ENCODE data around the gene NME3. TPM values are rescaled to one million over a fixed set of nuclear protein-coding genes. Genes with fewer than 3 reads are reported as not detected.

The NME3 gene
- total and polyA plus RNA-seq, 3 donors from 2014 or later: 29.3 to 119 (median 100) TPM

DNA sequence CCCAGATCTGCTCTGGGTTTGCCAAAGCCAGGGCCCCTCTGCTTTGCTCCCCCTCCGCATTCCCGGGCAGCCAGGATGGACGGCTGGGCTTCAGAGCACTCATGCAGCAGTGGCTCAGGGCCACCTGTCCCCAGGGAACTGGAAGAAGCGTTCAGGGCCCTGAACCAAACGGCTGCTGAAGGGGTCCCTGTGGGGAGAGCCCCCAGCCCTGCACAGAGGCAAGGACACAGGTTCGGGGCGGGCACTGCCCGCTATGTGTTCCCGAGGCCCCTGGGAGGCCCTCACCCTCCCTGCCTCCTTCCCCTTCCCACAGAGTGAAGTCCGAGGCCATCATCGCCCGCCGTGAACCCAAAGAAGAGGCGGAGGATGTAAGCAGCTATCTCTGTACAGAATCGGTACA, 10.4 kb downstream of the NME3 start:
- Histone ChIP-seq H3K4me1 (no peaks in the 10 kb centered on the region), H3K36me3 (ENCODE audit: low read depth, missing control alignments) (no peaks in the 10 kb centered on the region), H3K4me3 (no peak overlapping the region), H3K9me3 (no peaks in the 10 kb centered on the region), H3K27me3 (no peaks in the 10 kb centered on the region), H3K27ac (no peak overlapping the region)
- WGBS, 2 donors: 92 to 98% methylated on average over 12 to 15 of the region's 15 CpGs
- no peak for DNase-seq
- intact Hi-C loops (cut with DNase I; ENCODE audit: low total_unique reads): no loop called here
- TF ChIP-seq, protein P1, sequence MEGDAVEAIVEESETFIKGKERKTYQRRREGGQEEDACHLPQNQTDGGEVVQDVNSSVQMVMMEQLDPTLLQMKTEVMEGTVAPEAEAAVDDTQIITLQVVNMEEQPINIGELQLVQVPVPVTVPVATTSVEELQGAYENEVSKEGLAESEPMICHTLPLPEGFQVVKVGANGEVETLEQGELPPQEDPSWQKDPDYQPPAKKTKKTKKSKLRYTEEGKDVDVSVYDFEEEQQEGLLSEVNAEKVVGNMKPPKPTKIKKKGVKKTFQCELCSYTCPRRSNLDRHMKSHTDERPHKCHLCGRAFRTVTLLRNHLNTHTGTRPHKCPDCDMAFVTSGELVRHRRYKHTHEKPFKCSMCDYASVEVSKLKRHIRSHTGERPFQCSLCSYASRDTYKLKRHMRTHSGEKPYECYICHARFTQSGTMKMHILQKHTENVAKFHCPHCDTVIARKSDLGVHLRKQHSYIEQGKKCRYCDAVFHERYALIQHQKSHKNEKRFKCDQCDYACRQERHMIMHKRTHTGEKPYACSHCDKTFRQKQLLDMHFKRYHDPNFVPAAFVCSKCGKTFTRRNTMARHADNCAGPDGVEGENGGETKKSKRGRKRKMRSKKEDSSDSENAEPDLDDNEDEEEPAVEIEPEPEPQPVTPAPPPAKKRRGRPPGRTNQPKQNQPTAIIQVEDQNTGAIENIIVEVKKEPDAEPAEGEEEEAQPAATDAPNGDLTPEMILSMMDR (IDR thresholded peaks at IDR 0.05): no peak
- TF ChIP-seq POLR2A (IDR thresholded peaks at IDR 0.05): no peak

DNA sequence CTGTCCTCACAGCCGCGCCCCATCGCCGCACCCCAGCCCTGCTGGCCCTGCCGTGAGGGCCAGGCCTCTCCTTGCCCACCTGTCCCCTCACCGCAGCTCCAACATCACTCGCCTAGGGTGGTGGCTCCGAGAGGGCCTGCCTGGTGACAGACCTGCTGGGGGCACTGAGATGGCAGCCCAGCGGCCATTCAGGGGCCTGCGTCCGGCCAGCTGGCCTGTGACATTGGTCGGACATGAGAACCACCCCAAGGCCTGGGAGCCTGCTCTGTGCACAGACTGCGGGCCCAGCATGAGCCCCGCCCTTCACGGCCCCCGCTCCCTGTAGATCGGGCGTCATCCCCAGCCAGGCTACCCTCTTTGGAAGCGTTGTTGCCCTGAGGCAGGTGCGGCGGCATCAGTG, 11.8 kb downstream of the NME3 start:
- Histone ChIP-seq H3K4me3 (no peak overlapping the region), H3K9me3 (no peaks in the 10 kb centered on the region), H3K27me3 (no peaks in the 10 kb centered on the region), H3K4me1 (no peaks in the 10 kb centered on the region), H3K36me3 (ENCODE audit: low read depth, missing control alignments) (no peaks in the 10 kb centered on the region), H3K27ac (no peak overlapping the region)
- 90 to 95% methylated on average over 7 to 21 of the region's 21 CpGs for WGBS, 2 donors
- DNase-seq: no peak
- TF ChIP-seq POLR2A (IDR thresholded peaks at IDR 0.05): no peak
- TF ChIP-seq, protein P1 (IDR thresholded peaks at IDR 0.05): no peak
- intact Hi-C loops (cut with DNase I; ENCODE audit: low total_unique reads): no loop called here

DNA sequence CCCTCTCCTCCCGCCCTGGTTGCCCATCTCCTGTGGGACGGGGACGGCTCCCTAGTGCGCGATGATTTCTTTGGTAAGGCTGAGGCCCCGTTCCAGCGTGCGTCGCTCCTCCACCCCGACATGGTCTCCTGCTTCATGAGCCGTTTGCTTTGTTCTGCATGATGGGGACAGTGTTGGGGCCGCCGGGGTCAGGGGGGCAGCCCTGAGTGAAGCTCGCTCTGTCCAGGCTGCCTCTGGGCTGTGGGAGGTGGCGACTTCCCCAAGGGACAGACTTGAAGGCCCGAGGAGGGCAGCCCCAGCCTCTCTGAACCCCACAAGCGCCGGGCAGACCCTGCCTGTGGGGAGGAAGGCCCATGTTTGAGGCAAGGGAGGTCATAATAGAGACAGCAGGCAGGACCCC, 12.4 kb downstream of the NME3 start:
- TF ChIP-seq, protein P1 (IDR thresholded peaks at IDR 0.05): no peak
- TF ChIP-seq POLR2A (IDR thresholded peaks at IDR 0.05): no peak

DNA sequence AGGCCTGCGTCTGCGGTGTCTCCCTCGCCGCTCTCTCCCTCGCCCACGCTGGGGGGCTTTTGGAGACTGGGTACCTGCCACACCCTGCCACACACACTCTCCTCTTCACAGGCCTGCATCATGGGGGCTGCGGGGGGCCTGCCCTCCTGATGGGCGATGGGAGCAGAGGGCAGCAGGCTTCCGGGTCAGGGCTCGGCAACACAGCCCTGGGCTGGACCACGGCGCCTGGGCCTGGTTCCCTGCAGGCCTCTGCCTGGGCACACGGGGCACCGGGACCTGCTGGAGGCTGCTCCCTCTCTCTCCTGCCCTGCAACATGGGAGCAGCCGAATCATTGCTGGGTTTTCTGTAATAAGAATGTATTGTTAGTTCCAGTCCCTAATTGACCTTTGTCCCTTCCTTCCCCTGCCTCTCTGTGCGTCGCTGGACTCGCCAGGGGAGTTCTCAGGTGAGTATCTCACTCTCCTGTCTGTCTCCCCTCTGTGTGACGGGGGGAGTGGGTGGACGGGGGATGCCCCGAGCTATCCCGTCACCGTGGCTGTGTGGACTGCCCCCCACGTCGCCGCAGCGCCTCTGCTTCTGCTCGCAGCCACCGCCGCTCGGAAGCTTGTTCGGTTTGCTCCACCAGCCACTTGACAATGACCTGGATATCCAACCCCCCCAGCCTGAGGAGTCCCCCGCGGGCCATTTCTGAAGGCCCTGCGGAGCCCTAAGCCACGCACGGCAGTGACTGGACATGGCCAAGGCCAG, 13.5 kb downstream of the NME3 start:
- Histone ChIP-seq H3K4me1 (no peaks in the 10 kb centered on the region), H3K9me3 (no peaks in the 10 kb centered on the region), H3K27me3 (no peaks in the 10 kb centered on the region), H3K4me3 (no peak overlapping the region), H3K27ac (no peak overlapping the region), H3K36me3 (ENCODE audit: low read depth, missing control alignments) (no peaks in the 10 kb centered on the region)
- WGBS, 2 donors: 94 to 96% methylated on average over 21 to 37 of the region's 37 CpGs
- TF ChIP-seq, protein P1 (IDR thresholded peaks at IDR 0.05): no peak
- no peak for TF ChIP-seq POLR2A (IDR thresholded peaks at IDR 0.05)
- DNase-seq: no peak
- intact Hi-C loops (cut with DNase I; ENCODE audit: low total_unique reads): no loop called here

More for the DNA sequence above, 12.4 kb downstream of the NME3 start:
- Histone ChIP-seq H3K27me3 (no peaks in the 10 kb centered on the region), H3K27ac (no peak overlapping the region), H3K4me3 (no peak overlapping the region), H3K36me3 (ENCODE audit: low read depth, missing control alignments) (no peaks in the 10 kb centered on the region), H3K9me3 (no peaks in the 10 kb centered on the region), H3K4me1 (no peaks in the 10 kb centered on the region)
- intact Hi-C loops (cut with DNase I; ENCODE audit: low total_unique reads): no loop called here
- no peak for DNase-seq
- 89 to 92% methylated on average over 17 to 18 of the region's 18 CpGs for WGBS, 2 donors

DNA sequence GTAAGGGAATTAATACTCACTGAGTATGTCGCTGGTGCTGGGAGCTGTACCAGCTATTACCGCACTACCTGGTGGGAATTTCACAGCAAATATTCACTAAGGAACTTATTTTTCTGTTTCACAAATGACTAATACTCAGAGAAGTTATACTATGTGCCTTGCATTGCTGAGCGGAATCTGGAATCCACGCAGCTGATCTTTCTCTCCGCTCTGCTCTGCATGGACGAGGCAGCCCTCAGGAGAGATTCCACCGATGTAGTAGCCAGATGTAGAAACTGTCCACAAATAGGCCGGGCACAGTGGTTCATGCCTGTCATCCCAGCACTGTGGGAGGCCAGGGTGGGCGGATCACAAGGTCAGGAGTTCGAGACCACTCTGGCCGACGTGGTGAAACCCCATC, 17.1 kb downstream of the NME3 start:
- 92 to 93% methylated on average over 12 of the region's 12 CpGs for WGBS, 2 donors
- Histone ChIP-seq H3K9me3 (no peaks in the 10 kb centered on the region), H3K4me1 (no peaks in the 10 kb centered on the region), H3K27ac (no peak overlapping the region), H3K4me3 (no peak overlapping the region), H3K36me3 (ENCODE audit: low read depth, missing control alignments) (no peaks in the 10 kb centered on the region), H3K27me3 (no peaks in the 10 kb centered on the region)
- TF ChIP-seq, protein P1 (IDR thresholded peaks at IDR 0.05): no peak
- no peak for TF ChIP-seq POLR2A (IDR thresholded peaks at IDR 0.05)
- intact Hi-C loops (cut with DNase I; ENCODE audit: low total_unique reads): no loop called here
- DNase-seq: no peak

All from testis (tissue), 3 donors.